ENCODE results near the gene PIK3R2. TPM values are rescaled to one million over a fixed set of nuclear protein-coding genes. Genes with fewer than 3 reads are reported as not detected.
A peak's percentile ranks its signal among the peaks of the same experiment; 100 is the strongest.
"Not testable (repeated sequence)": the region's sequence is repeated elsewhere in the genome, so short reads cannot be mapped to it uniquely, and the experiment has no call there.

The PIK3R2 gene
- total RNA-seq, 1 donor from 2014 or later: 56.9 TPM

DNA sequence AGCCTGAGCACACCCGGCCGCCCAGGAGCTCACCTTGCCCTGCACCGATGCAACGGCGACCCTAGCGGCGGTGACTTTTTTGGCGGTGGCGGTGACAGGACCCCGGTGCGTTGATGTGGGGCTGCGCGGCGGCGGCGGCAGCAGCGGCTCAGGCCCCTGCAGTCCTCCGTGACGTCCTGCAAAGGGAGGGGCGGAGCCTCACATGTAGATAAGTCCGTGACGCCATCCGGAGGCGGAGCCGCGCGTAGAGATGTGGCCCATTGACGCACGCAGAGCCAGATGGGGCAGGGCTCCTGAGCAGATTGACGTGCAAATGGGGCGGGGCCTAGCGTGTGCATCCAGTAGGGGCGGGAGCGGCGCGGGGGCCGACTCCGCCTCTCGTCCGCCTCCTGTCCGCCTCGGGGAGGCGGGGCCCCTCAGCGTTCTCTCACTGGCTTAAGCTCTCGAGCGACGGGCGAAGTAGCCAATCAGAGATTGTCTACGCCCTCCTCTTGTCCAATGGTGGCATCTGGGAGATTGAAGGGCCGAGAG lies 51.0 kb downstream of the PIK3R2 start, which contains the start of gene RAB3A:
Gene RAB3A, minus strand, starts transcription at position 180 of the 531 bp plus-strand sequence. CDS start 1,302 bp downstream, outside the sequence.
- peak; percentile 99 for DNase-seq (ENCODE audit: low read depth)

DNA sequence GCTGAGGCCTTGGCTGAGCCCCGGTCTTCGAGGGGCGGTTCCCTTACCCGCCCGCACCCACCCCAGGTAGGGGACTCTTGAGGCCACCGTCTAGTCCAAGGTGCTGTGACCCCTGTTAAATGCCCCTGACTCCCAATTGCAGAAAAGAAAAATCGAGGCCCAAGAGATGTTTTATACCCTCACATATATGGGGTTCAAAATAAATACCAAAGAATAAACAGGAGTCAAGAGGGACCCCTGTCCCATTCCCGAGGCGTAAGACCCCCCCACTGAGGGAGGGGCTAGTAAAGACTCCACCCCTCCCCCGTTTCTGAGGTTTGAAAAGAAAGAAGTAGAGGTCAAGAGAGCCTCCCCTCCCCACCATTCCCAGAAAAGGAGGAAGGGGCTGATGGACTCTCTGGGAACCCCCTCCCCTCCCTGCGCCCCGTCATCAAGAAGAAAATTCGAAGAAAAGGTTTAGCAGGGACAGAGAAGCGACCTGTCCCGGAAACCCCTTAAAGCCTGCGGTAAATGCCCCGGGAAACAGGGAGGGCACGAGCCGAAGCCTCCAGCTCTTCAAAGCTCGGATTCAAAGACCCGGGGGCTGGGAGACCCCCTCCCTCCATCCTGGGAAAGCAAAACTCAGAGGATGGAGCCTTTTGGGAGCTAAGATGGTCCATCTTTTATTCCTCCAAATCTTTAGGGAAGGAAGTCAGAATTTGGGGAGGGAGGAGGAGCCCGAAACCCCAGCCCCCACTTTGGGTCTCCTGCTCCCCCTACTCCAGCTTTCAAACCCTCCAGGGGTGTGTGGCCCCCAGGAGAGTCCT lies 51.6 kb downstream of the PIK3R2 start:
- DNase-seq (ENCODE audit: low read depth): no peak

DNA sequence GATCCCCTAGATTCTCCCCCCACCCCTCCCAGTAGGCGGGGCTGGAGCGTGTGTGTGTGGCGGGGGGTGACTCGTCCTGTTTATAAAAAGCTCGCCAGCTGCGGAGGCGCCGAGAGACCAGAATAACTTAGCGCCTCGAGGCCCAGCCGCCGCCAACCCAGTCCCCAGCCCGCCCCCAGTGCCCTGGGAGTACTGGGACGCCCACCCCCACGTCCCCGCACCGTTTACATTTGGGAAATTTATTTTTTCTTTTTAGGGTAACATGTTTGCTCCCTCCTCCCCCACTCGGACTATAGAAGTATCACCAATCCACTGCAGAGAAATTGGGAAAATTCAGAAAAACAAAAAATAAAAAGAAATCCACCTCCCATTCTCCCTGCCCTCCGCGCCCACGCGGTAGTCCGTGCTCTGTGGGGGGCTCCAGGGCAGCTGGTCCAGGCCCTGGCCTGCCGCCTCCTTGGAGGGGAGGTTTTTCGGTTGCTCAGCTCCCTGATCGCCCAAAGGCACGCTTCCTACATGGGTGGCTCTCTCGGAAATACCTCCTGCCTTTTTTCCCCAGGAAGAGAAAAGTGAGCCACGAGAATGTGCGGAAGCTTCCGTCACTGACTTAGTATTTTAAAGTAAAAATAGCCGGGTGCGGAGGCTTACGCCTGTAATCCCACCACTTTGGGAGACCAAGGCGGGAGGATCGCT lies 52.4 kb downstream of the PIK3R2 start:
- DNase-seq (ENCODE audit: low read depth): peak; percentile 33

DNA sequence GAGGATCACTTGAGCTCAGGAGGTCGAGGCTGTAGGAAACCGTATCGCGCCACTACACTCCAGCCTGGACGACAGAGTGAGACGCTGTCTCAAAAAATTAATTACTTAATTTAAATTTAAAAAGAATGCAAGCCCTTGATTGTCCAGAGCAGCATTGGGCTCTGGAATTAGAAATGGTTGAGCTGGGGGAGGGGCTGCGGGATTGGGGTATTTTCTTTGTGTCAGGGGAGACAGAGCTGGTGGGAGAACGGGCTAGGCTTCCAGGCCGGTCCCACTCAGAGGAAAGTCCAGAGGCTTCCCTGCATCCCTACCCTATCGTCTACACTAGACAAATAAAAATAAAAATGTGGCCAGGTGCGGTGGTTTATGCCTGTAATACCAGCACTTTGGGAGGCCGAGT lies 53.1 kb downstream of the PIK3R2 start:
- DNase-seq (ENCODE audit: low read depth): no peak

DNA sequence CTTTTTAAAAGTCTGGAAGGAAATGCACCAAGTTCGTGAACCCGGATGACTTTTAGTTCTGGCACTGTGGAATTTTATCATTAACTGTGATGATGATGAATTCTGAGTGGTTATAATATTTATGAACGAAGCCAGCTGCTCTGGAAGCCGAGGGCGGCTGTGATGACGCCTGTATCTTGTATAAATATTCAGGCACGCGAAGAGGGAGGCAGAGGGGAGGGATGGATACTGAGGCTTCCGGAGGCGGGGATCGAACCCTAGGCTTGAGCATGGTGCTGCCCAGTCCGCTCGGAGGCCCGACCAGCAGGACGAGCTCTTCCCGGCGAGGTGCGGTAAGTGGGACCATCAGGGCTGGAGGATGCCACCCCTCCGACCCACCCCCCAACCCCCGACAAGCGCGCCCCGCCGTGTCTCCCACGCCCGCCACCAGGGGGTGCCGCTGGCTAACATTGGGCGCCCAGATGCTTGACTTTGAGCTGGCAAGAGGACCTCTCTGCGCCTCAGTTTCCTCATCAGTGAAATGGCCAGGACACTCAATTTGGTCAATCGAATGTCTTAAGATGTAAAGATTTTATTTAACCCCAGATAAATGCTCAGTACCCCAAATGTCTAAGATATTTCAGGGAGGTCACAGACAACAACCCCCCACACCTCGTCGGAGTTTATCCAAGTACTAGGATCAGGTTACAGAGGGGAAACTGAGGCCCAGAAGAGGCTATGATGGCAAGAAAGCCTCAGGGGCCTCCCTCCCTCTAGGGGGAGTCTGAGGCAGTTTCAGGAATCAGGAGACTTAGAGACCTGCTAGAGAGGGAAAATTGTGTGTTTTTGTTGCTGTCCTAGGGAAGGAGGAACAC lies 55.4 kb downstream of the PIK3R2 start:
- DNase-seq (ENCODE audit: low read depth): no peak

DNA sequence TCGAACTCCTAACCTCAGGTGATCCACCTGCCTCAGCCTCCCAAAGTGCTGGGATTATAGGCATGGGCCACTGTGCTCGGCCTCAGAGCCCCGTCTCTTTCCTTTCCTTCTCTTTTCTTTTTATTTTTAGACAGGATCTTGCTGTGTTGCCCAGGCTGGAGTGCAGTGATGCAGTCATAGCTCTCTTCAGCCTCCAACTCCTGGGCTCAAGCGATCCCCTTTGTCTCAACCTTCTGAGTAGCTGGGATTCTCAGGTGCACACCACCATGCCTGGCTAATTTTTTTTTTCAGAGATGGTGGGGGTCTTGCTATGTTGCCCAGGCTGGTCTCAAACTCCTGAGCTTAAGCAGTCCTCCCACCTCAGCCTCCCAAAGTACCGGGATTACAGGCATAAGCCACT lies 56.9 kb downstream of the PIK3R2 start:
- not testable (repeated sequence) for DNase-seq (ENCODE audit: low read depth)

DNA sequence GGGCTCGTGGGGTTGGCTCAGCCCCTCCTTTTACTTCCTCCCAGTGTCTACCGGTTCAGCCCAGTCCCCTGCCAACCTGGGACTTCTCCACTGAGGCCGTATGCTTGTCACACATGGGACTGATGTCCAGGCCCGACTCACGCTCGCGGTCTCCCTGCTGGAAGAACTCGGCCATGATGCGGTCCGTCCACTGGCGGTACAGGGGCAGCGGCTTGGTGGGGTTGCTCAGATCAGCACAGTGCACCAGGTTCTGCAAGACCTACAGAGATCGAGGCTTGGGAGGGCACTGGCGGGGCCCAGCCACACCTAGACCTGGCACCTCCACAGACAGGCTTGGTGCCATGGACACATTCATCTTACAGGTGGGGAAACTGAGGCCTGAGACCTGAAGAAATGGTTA lies 58.7 kb downstream of the PIK3R2 start:
- no peak for DNase-seq (ENCODE audit: low read depth)

DNA sequence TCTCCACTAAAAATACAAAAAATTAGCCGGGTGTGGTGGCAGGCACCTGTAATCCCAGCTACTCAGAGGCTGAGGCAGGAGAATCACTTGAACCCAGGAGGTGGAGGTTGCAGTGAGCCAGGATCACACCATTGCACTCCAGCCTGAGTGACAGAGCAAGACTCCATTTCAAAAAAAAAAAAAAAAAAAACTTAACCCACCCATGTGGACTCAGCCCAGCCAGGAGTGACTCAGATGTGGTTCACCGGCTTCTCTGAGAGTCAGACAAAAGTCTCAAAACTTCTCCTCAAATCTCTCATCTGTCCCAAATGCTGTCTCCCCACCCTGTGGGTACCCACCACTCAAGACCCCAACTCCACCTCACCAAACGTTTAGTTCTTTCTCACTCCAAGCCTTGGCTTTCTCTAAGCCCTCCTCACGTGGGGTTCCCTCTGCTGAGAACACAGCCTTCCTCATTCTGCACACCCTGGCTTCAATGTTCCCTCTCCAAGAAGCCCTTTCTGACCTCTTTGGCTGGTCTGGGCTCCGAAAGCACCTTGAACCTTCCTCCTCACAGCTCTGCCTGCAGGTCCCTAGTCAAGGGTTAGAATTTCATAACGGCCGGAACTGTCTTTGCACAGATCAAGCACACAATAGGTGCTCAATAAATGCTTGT lies 61.9 kb downstream of the PIK3R2 start:
- peak; percentile 42 for DNase-seq (ENCODE audit: low read depth)

DNA sequence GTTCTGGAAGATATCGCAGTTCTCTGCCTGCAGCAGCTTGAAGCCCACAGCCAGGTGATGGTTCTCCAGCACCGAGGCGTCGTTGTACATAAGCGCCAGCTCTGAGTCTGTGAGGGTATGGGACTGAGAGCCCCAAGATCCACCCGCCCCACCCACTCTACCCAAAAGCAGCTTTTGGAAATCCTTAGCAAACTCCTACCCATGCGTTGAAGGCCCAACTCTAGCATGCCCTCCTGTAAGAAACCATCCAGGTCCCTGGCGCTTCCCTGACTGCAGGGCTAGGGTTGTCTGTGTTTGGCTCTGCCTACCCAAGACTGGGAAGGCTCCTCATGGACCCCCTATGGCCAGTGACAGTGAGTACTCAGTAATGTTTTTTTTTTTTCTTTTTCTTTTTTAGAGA lies 63.8 kb downstream of the PIK3R2 start:
- no peak for DNase-seq (ENCODE audit: low read depth)

DNA sequence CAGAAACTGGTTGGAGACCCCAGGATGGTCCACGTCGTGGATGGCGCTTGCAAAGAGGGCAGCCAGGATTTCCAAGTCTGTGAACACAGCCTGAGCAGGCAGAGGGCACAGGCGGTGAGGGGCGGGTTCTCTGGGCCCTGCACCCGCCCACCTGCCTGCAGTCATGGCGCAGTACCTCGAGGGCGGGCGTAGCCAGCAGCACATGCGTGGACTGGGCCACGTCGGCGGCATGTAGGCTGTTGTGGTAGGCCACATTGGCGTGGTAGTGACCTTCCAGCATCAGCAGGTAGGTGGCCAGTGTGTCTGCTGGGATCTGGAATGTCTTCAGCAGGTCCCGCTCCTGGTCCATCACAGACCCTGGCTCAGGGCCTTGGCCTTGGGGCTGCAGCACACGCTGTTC lies 65.2 kb downstream of the PIK3R2 start:
- no peak for DNase-seq (ENCODE audit: low read depth)

DNA sequence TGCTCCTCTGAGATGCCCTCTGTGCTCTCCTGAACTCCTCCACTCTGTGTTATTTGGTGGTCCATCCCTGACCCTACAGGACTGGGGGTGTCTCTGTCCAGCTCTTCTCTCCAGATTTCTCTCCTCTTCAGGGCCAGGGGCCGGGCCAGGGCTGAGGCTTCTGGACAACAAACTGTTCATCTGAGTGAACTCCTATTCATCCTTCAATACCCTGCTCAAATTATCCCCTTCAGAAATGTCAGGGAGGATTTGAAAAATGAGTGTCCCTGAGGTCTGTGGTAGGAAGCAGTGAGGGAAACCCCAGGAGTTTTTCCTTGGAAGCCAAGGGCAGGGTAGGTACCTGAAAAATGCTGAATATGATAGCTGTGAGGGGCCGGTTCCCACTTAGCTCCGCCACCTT lies 65.6 kb downstream of the PIK3R2 start:
- no peak for DNase-seq (ENCODE audit: low read depth)

Other genes with a start within 250 kb of the PIK3R2 start
- gene CCDC124, start 220.1 kb upstream of the PIK3R2 start, total RNA-seq: 25.0 and 55.6 TPM in 2 replicates
- 0.30 TPM in 1 of 2 replicates, not detected in the other for gene KCNN1, start 186.1 kb upstream of the PIK3R2 start, total RNA-seq
- 14.9 and 18.6 TPM in 2 replicates for gene ARRDC2, start 145.0 kb upstream of the PIK3R2 start, total RNA-seq
- gene IL12RB1, start 66.2 kb upstream of the PIK3R2 start, total RNA-seq: not detected in 2 replicates
- 0.35 and 5.7 TPM in 2 replicates for gene MAST3, start 55.4 kb upstream of the PIK3R2 start, total RNA-seq
- 20.8 and 25.1 TPM in 2 replicates for gene IFI30, start 20.6 kb downstream of the PIK3R2 start, total RNA-seq
- gene MPV17L2, start 40.1 kb downstream of the PIK3R2 start, total RNA-seq: 12.3 and 57.1 TPM in 2 replicates
- 0.35 and 0.80 TPM in 2 replicates for gene RAB3A, start 50.9 kb downstream of the PIK3R2 start, total RNA-seq
- gene PDE4C, start 73.3 kb downstream of the PIK3R2 start, total RNA-seq: under 0.01 and 0.20 TPM in 2 replicates
- 0.50 TPM in 1 of 2 replicates, not detected in the other for gene IQCN, start 121.3 kb downstream of the PIK3R2 start, total RNA-seq
- gene JUND, start 128.5 kb downstream of the PIK3R2 start, total RNA-seq: 140 and 234 TPM in 2 replicates
- 115 and 223 TPM in 2 replicates for gene LSM4, start 169.9 kb downstream of the PIK3R2 start, total RNA-seq
- gene PGPEP1, start 187.4 kb downstream of the PIK3R2 start, total RNA-seq: 24.0 and 33.2 TPM in 2 replicates
- gene GDF15, start 233.0 kb downstream of the PIK3R2 start, total RNA-seq: 108 and 190 TPM in 2 replicates
- not detected in 2 replicates for gene LRRC25, start 244.5 kb downstream of the PIK3R2 start, total RNA-seq

Measured in renal cortical epithelial cell (primary cell).